Measurements from ENCODE around the gene ZNF879. TPM values are rescaled to one million over a fixed set of nuclear protein-coding genes. Genes with fewer than 3 reads are reported as not detected.

ZNF879 gene
- 1 to 10 TPM; 2.1 to 8.0 (median 4.6) TPM for total RNA-seq

- intact Hi-C loops (cut with DNase I) = no loop called here
- 2 to 7% methylated on average over 12 to 16 of the region's 72 CpGs for WGBS, 2 donors
- H3K36me3 ChIP-seq = peaks cover 13 to 38% (median 18%) of the 10 kb centered on the region in 3 donors
- H3K27ac ChIP-seq = peak within 1 kb of the TSS; percentile 70 to 95 (median 84)
- H3K9me3 ChIP-seq = peaks cover 0 to 38% (median 21%) of the 10 kb centered on the region in 3 donors
- DNase-seq = peak; percentile 74
- no peaks in the 10 kb centered on the region for H3K27me3 ChIP-seq
- peak within 1 kb of the TSS; percentile 52 to 92 (median 69) for H3K4me3 ChIP-seq
- peaks cover 0 to 17% (median 10%) of the 10 kb centered on the region in 3 donors for H3K4me1 ChIP-seq
- TF ChIP-seq POLR2A (IDR thresholded peaks at IDR 0.05) (peak in 2 of 4 donors; percentile 27 to 54), CTCF (IDR thresholded peaks at IDR 0.05) (peak in 1 of 6 experiments; percentile 32)
Observed at GRCh38 chr5:179023528-179024189, at the start of gene ZNF879. ZNF879 (plus strand) TSS chr5:179023804; CDS start chr5:179025005, 1,201 bp downstream.

- DNase-seq = no peak
- H3K4me1 ChIP-seq = no peaks in the 10 kb centered on the region
- intact Hi-C loops (cut with DNase I) = no loop called here
- no peak overlapping the region for H3K4me3 ChIP-seq
- H3K27ac ChIP-seq = no peak overlapping the region
- H3K36me3 ChIP-seq = peaks cover 0 to 10% (median 0%) of the 10 kb centered on the region in 3 donors
- TF ChIP-seq POLR2A (IDR thresholded peaks at IDR 0.05) = no peak
- no peak for TF ChIP-seq CTCF (IDR thresholded peaks at IDR 0.05)
- no peaks in the 10 kb centered on the region for H3K27me3 ChIP-seq
- peaks cover 0 to 98% (median 53%) of the 10 kb centered on the region in 3 donors for H3K9me3 ChIP-seq
- 60 to 97% methylated on average over 1 to 7 of the region's 15 CpGs for WGBS, 2 donors
Observed at GRCh38 chr5:178981381-178981780, 42.2 kb upstream of the ZNF879 start.

- DNase-seq = no peak
- 94 to 95% methylated on average over 8 of the region's 17 CpGs for WGBS, 2 donors
- peaks cover 0 to 94% (median 43%) of the 10 kb centered on the region in 3 donors for H3K9me3 ChIP-seq
- H3K4me1 ChIP-seq = no peaks in the 10 kb centered on the region
- H3K27me3 ChIP-seq = no peaks in the 10 kb centered on the region
- no peak overlapping the region for H3K4me3 ChIP-seq
- intact Hi-C loops (cut with DNase I) = no loop called here
- H3K27ac ChIP-seq = no peak overlapping the region
- no peak for TF ChIP-seq POLR2A (IDR thresholded peaks at IDR 0.05)
- peaks cover 0 to 7% (median 0%) of the 10 kb centered on the region in 3 donors for H3K36me3 ChIP-seq
Observed at GRCh38 chr5:178982941-178983340, 40.7 kb upstream of the ZNF879 start.

- peaks cover 0 to under 1% (median 0%) of the 10 kb centered on the region in 3 donors for H3K36me3 ChIP-seq
- no peaks in the 10 kb centered on the region for H3K27me3 ChIP-seq
- intact Hi-C loops (cut with DNase I) = no loop called here
- H3K4me1 ChIP-seq = no peaks in the 10 kb centered on the region
- WGBS, 2 donors = 86 to 97% methylated on average over 4 to 9 of the region's 10 CpGs
- no peak for TF ChIP-seq CTCF (IDR thresholded peaks at IDR 0.05)
- no peak for TF ChIP-seq POLR2A (IDR thresholded peaks at IDR 0.05)
- no peak overlapping the region for H3K27ac ChIP-seq
- H3K9me3 ChIP-seq = peaks cover 0 to 93% (median 39%) of the 10 kb centered on the region in 3 donors
- no peak overlapping the region for H3K4me3 ChIP-seq
- no peak for DNase-seq
Observed at GRCh38 chr5:178983728-178984127, 39.9 kb upstream of the ZNF879 start.

GRCh38 chr5:178984145-178985072, 39.2 kb upstream of the ZNF879 start:
- no peak overlapping the region for H3K4me3 ChIP-seq
- WGBS, 2 donors = 92 to 94% methylated on average over 32 to 37 of the region's 37 CpGs
- H3K9me3 ChIP-seq = peaks cover 0 to 93% (median 38%) of the 10 kb centered on the region in 3 donors
- H3K27ac ChIP-seq = no peak overlapping the region
- TF ChIP-seq CTCF (IDR thresholded peaks at IDR 0.05) = no peak
- TF ChIP-seq POLR2A (IDR thresholded peaks at IDR 0.05) = no peak
- no peaks in the 10 kb centered on the region for H3K4me1 ChIP-seq
- H3K36me3 ChIP-seq = no peaks in the 10 kb centered on the region
- intact Hi-C loops (cut with DNase I) = no loop called here
- DNase-seq = no peak
- H3K27me3 ChIP-seq = no peaks in the 10 kb centered on the region

Measured in esophagus squamous epithelium (tissue), 5 donors.